Superior temporal gyrus (tissue), 1 donor: ENCODE data around the gene NRN1L.
"Not testable (repeated sequence)": the region's sequence is repeated elsewhere in the genome, so short reads cannot be mapped to it uniquely, and the experiment has no call there.

ENCODE experiments used
- DNase-seq: peaks from one replicate; pipeline ENCODE4 v3.0.0-alpha.2; 2016; ENCODE audit errors: extremely low spot score

NRN1L gene

DNA sequence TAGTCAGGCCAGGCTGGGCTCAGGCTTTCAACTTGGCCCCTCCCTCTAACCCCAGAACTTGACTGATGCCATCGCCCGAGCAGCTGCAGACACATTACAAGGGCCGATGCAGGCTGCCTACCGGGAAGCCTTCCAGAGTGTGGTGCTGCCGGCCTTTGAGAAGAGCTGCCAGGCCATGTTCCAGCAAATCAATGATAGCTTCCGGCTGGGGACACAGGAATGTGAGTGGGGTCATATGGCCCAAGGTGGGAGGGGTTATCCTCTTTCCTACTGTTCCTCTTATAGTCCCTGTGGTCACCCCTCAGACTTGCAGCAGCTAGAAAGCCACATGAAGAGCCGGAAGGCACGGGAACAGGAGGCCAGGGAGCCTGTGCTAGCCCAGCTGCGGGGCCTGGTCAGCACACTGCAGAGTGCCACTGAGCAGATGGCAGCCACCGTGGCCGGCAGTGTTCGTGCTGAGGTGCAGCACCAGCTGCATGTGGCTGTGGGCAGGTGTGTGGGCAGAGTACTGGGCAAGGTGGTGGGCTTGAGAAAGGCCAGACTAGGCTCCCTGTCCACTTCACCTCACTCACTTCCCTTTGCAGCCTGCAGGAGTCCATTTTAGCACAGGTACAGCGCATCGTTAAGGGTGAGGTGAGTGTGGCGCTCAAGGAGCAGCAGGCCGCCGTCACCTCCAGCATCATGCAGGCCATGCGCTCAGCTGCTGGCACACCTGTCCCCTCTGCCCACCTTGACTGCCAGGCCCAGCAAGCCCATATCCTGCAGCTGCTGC is 2.1 kb upstream of the NRN1L start:
- peak; percentile 94 for DNase-seq

GRCh38 chr16:67883146-67883871 is 1.4 kb upstream of the NRN1L start:
- DNase-seq = no peak

- DNase-seq = peak; percentile 50
Measured at GRCh38 chr16:67883872-67884261, 818 bp upstream of the NRN1L start.

DNA sequence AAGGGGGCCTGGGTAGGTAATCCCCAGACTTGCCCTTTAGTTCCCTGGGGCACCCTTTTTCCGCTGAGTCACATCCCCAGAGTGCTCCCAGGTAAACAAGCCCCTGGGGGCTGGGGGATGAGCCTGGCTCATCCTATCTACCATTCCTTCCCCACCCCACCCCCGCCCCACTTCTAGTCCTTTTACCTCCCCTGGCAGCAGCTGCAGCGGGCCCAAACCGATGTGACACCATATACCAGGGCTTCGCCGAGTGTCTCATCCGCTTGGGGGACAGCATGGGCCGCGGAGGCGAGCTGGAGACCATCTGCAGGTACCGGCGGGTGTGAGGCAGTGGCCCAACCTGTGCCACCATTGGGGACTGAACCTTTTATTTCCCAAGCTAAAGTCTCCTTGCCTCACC is 860 bp downstream of the NRN1L start:
- DNase-seq = no peak

- DNase-seq = no peak
Measured at GRCh38 chr16:67885976-67886375, 1.3 kb downstream of the NRN1L start.

DNA sequence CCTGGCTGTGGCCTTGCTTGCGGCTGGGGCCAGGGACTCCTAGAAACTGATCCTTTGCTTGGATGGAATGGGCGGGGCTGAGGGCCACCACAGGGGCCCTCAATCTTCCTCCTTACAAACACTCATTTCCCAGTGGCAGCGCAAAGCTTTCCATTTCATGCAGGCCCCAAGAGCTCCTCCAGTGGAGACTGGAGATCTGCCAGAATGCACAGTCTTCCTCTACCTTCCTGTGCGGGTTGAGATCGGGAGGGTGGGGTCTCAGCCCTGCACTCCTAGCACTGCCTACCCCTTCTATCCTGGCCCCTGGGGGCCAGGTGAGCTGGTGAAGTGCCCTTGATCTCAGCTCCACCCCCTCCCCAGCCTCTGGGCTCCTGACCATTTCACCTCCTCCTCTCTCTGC is 1.7 kb downstream of the NRN1L start:
- DNase-seq = no peak

GRCh38 chr16:67888331-67888730 is 3.6 kb downstream of the NRN1L start:
- no peak for DNase-seq

DNA sequence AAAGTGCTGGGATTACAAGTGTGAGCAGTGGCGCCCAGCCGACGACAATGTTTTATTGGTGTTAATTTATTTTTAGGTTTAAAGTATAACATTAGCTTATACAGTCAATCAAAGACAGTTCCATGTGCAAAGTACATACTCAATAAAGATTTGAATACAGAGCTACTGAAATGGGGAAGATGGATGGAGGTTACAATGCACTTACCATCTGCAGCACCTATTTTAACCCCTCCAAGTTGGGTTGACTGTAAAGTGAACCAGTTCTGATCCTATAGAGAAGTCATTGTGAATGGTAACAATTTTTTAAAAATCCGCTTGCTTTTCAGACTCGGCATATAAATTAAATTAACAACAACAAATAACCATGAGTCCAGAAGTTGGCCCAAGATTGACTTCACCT is 7.7 kb downstream of the NRN1L start:
- DNase-seq = no peak

GRCh38 chr16:67892899-67893742 is 8.4 kb downstream of the NRN1L start, which contains the start of gene PSKH1:
PSKH1 (plus strand) TSS chr16:67893254; CDS start chr16:67908750, 15,496 bp downstream.
- DNase-seq = peak; percentile 95

- no peak for DNase-seq
Measured at GRCh38 chr16:67893743-67894399, 9.2 kb downstream of the NRN1L start.

DNA sequence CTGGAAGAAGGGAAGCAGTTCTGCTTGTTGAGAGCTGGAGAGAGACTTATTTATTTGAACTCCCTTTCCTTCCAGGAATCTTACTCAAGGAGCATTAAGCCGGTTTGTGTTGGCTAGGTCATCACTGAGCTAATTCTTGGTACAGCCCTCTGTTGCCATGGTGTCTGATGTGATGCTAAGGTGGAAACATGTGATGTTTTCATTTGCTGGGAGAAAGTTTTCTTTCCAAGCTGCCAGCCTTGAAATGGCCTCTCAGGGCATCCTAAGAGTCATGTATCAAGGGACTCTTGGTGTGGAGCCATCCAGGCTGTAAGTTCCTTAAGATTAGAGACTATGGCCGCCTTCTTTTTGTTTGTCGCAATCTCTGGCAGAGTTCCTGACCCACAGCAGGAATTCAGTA is 12.5 kb downstream of the NRN1L start:
- no peak for DNase-seq

DNA sequence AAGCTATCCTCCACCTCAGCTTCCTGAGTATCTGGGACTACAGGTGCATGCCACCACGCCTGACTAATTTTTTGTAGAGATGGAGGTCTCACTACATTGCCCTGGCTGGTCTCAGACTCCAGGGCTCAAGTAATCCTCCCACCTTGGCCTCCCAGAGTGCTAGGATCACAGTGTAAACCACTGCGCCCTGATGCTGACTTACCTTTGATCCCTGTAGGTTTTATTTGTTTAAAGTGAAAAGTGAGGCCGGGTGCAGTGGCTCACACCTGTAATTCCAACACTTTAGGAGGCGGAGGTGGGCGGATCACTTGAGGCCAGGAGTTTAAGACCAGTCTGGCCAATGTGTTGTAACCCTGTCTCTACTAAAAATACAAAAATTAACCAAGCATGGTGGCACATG is 17.0 kb downstream of the NRN1L start:
- DNase-seq = no peak

- DNase-seq = no peak
Measured at GRCh38 chr16:67902831-67903230, 18.1 kb downstream of the NRN1L start.

DNA sequence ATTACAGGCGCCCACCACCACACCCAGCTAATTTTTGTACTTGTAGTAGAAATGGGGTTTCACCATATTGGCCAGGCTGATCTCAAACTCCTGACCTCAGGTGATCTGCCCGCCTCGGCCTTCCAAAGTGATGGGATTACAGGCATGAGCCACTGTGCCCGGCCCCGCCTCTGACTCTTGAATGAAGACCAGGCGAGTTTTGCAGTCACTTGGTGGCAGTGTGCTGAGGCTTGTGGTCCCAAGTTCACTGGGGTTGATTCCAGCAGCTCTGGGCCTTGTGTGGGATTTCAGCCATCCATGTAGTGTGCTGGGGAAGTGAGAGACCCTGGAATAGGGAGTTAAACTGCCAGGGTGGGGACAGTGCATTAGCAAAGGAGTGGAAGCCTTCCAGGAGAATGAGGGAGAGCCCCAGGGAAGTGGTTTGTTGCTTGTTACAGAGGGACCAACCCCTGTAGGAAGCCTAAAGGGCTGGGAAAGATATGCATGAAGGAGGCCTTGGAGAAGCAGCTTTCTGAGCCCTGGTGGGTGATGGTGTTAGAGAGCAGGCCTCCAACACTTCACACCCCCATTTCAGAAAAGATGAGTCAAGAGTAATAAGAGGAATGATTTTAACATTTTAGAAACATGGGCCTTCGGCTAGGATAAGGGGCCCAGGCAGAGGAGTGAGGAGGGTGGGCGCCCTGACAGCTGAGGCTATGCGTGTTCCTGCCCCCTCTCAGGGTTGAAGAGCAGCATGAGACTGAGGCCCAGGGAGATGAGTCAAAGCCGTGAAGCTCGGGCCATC is 22.9 kb downstream of the NRN1L start:
- no peak for DNase-seq

DNA sequence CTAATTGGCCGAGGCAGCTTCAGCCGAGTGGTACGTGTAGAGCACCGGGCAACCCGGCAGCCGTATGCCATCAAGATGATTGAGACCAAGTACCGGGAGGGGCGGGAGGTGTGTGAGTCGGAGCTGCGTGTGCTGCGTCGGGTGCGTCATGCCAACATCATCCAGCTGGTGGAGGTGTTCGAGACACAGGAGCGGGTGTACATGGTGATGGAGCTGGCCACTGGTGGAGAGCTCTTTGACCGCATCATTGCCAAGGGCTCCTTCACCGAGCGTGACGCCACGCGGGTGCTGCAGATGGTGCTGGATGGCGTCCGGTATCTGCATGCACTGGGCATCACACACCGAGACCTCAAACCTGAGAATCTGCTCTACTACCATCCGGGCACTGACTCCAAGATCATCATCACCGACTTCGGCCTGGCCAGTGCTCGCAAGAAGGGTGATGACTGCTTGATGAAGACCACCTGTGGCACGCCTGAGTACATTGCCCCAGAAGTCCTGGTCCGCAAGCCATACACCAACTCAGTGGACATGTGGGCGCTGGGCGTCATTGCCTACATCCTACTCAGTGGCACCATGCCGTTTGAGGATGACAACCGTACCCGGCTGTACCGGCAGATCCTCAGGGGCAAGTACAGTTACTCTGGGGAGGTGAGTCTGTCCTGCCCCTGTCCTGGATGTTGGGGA is 24.5 kb downstream of the NRN1L start:
- DNase-seq = no peak

DNA sequence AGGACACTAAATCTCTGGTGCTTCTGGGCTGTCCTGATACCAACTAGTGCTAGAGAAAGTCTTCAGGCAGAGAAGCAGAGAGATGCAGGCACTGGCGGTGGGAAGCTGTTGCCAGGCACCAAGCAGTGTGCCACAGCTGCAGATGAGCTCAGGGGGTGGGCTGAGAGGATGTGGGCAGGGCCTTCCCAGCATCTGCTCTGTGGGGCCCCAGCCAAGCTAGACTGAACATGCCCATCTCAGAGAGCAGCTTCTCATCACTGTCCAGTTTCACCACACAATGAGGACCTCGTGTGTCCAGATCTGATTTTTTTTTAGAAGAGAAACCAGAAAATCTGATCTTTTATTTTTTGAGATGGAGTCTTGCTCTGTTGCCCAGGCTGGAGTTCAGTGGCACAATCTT is 25.5 kb downstream of the NRN1L start:
- peak; percentile 92 for DNase-seq

GRCh38 chr16:67914758-67915495 is 30.2 kb downstream of the NRN1L start:
- DNase-seq = no peak

DNA sequence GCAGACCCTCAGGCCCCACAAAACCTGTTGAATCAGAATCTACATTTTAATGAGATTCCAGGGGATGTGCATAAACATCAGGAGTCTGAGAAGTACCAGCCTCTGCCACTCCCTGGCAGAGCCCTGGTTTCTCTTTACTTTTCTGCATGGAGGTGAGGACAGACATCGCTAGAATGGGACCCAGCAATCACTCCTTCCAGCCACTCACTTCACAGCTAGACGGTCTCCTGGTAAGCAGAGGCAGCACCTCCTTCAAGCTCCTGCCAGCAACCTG is 30.7 kb downstream of the NRN1L start:
- DNase-seq = not testable (repeated sequence)

DNA sequence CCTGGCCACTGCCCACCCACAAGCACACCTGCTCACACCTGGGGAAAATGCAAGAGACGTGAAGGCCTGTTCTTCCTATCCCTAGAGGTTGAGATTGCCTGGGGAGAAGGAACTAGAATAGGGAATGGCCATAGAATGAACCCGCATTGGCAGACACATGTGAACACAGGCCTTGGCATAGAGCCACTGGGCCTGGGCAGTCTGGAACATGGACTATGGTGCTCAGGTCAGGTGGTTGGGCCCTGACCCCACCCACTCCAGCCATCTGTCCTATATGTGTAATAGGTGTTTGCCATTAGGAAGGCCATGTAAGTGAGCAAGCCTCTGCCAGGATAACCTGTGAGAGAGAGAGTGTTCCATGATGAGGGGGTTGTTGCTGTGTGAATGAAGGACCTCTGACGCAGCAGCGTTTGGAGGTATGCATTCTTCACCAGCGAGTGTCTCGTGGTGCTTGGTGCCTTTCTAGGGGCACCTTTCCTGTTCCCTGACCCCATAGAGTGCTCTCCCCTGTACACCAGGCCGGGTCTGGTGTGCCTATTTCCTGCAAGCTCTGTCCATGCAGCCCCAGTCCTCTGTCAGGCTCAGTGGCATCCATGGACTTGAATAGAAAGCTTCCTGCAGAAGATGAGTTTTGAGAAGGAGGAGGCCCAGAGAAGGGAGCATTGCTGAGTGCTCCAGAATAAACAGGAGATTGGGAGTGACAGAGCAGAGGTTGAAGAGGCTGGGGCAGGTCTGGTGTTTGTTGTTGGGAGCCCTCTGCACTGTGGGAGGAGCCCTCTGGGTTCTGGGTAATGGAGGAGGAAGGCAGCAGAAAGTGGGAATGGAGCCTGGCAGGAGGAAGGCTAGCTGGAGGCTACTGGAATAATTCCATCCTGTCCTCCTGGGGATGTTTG is 31.4 kb downstream of the NRN1L start:
- DNase-seq = no peak
